ENCODE results near the gene NHLRC4. TPM values are rescaled to one million over a fixed set of nuclear protein-coding genes. Genes with fewer than 3 reads are reported as not detected.

Gene NHLRC4
- total RNA-seq, 1 experiment from 2014 or later = 4.0 TPM

DNA sequence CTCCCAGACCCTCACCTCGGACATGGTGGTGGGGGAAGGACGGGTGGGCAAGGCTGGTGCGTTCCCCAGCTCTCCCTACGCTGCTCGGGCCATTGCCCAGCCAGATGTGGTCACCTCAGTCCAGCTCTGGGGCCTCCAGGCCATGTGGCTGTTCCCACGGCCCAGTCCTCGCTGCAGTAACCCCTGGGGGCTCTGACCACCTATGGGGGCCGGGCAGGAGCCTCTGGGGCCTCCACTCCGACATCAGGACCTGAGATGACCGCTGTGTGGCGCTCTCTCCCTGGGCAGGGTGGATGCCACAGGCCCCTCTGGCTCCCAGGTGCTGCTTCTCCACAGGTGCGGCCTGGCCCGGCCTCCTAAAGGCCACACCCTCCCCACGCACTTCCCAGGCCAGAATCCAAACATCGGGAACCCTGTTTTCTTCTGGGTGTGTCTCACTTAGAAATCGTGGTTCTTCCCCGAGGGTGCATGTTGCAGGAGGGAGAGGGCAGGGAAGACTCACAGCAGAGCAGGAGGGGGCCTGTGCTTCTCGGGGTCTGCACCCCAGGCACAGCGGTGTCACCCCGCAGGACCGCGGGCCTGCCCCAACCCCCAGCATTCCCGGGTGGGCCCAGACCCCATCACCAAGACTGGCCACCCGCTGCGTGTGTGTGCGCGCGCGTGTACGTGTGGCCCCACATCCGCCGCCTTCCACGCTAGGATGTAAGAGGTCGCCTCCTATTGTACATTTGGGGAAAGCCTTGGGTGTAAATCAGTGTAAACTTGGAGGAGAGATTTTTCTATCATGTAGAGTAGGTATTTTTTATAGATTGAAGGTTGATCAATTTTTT is 45.2 kb upstream of the NHLRC4 start:
- in situ Hi-C loops (cut with HindIII; ENCODE audit: low pct_unique_long_range_greater_than_20kb, low sequenced_read_pairs) = no loop called here
- intact Hi-C loops (cut with micrococcal nuclease; ENCODE audit: unreplicated experiment) = no loop called here
- ATAC-seq = no peak
- Histone ChIP-seq H3K4me3 (ENCODE audit: low read depth in 2 of 2, low read length in 2 of 2) (no peak overlapping the region), H3K9me3 (ENCODE audit: control insufficient read depth, insufficient read depth, low read depth, low read length) (no peaks in the 10 kb centered on the region), H3K27me3 (ENCODE audit: control insufficient read depth, insufficient read depth, low read length) (no peaks in the 10 kb centered on the region), H3K4me1 (ENCODE audit: control insufficient read depth, insufficient read depth, low read length) (peaks cover 28% of the 10 kb centered on the region), H3K27ac (ENCODE audit: low read length) (no peak overlapping the region), H3K36me3 (ENCODE audit: control insufficient read depth, insufficient read depth, low read length) (no peaks in the 10 kb centered on the region)
- BruUV-seq (replicated peaks) = no TSS peak
- TF ChIP-seq SIN3A (IDR thresholded peaks at IDR 0.05; ENCODE audit: borderline replicate concordance, insufficient read depth, low read depth, low read length) (no peak), POLR2AphosphoS5 (IDR thresholded peaks at IDR 0.05; ENCODE audit: low read depth, low read length) (no peak; the same call in 1 of the 2 replicates), TCF7L2 (IDR thresholded peaks at IDR 0.05; ENCODE audit: low read depth, low read length) (no peak)
- TF ChIP-seq, protein P1, sequence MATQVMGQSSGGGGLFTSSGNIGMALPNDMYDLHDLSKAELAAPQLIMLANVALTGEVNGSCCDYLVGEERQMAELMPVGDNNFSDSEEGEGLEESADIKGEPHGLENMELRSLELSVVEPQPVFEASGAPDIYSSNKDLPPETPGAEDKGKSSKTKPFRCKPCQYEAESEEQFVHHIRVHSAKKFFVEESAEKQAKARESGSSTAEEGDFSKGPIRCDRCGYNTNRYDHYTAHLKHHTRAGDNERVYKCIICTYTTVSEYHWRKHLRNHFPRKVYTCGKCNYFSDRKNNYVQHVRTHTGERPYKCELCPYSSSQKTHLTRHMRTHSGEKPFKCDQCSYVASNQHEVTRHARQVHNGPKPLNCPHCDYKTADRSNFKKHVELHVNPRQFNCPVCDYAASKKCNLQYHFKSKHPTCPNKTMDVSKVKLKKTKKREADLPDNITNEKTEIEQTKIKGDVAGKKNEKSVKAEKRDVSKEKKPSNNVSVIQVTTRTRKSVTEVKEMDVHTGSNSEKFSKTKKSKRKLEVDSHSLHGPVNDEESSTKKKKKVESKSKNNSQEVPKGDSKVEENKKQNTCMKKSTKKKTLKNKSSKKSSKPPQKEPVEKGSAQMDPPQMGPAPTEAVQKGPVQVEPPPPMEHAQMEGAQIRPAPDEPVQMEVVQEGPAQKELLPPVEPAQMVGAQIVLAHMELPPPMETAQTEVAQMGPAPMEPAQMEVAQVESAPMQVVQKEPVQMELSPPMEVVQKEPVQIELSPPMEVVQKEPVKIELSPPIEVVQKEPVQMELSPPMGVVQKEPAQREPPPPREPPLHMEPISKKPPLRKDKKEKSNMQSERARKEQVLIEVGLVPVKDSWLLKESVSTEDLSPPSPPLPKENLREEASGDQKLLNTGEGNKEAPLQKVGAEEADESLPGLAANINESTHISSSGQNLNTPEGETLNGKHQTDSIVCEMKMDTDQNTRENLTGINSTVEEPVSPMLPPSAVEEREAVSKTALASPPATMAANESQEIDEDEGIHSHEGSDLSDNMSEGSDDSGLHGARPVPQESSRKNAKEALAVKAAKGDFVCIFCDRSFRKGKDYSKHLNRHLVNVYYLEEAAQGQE (IDR thresholded peaks at IDR 0.05; ENCODE audit: insufficient read depth in 1 of 2, low read depth in 2 of 2, low read length in 1 of 2) = no peak
- TF ChIP-seq, protein P2, sequence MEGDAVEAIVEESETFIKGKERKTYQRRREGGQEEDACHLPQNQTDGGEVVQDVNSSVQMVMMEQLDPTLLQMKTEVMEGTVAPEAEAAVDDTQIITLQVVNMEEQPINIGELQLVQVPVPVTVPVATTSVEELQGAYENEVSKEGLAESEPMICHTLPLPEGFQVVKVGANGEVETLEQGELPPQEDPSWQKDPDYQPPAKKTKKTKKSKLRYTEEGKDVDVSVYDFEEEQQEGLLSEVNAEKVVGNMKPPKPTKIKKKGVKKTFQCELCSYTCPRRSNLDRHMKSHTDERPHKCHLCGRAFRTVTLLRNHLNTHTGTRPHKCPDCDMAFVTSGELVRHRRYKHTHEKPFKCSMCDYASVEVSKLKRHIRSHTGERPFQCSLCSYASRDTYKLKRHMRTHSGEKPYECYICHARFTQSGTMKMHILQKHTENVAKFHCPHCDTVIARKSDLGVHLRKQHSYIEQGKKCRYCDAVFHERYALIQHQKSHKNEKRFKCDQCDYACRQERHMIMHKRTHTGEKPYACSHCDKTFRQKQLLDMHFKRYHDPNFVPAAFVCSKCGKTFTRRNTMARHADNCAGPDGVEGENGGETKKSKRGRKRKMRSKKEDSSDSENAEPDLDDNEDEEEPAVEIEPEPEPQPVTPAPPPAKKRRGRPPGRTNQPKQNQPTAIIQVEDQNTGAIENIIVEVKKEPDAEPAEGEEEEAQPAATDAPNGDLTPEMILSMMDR (IDR thresholded peaks at IDR 0.05) = no peak; the same call in 1 of the 2 replicates
- no peak for DNase-seq (ENCODE audit: low read depth, low spot score)
- ChIA-PET POLR2A (no interaction called here), CTCF (no interaction called here)

DNA sequence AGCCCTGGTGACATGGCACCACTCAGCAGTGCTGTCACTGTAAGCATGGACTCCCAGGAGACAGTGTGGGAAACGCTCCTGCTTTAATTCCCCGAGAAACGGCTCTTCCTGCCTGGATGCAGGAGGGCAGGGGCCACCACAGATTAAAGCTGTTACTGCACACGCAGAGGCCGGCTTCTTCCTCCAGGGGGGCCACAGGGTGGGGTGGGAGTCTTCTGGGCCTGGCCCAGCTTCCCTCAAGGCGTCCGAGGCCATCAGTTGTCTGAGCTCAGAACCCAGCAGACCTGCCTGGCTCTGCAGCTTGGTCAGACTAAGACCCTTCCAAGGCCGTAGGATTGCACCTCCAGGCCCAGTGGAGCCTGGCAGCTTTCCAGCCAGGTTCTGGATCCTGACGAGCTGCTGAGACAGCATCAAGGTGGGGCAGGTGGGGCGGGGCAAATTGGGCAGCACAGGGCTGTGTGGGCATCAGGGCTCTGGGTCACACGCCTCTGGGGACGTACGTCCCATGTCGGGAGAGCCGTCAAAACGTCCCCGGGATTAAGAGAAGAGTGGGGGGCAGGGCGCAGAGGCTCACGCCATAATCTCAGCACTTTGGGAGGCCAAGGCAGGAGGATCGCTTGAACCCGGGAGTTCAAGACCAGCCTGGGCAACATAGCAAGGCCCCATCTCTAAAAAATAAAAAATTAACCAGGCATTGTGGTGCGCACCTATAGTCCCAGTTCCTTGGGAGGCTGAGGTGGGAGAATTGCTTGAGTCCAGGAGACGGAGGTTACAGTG is 44.3 kb upstream of the NHLRC4 start:
- H3K27me3 ChIP-seq (ENCODE audit: control insufficient read depth, insufficient read depth, low read length) = no peaks in the 10 kb centered on the region
- DNase-seq (ENCODE audit: low read depth, low spot score) (no peak), ATAC-seq (no peak)
- TF ChIP-seq TCF7L2 (IDR thresholded peaks at IDR 0.05; ENCODE audit: low read depth, low read length) (no peak), POLR2AphosphoS5 (IDR thresholded peaks at IDR 0.05; ENCODE audit: low read depth, low read length) (0 out of 2 replicates have a peak, but pooled peaks have one; percentile 4), SIN3A (IDR thresholded peaks at IDR 0.05; ENCODE audit: borderline replicate concordance, insufficient read depth, low read depth, low read length) (no peak)
- TF ChIP-seq, protein P1 (IDR thresholded peaks at IDR 0.05; ENCODE audit: insufficient read depth in 1 of 2, low read depth in 2 of 2, low read length in 1 of 2) = no peak
- TF ChIP-seq, protein P2 (IDR thresholded peaks at IDR 0.05) = no peak
- CTCF ChIA-PET = no interaction called here
- H3K4me1 ChIP-seq (ENCODE audit: control insufficient read depth, insufficient read depth, low read length) = peaks cover 30% of the 10 kb centered on the region
- H3K27ac ChIP-seq (ENCODE audit: low read length) = 0 out of 2 replicates have a peak overlapping the region, but pooled peaks have one; percentile 23
- H3K9me3 ChIP-seq (ENCODE audit: control insufficient read depth, insufficient read depth, low read depth, low read length) = no peaks in the 10 kb centered on the region
- POLR2A ChIA-PET = no interaction called here
- in situ Hi-C loops (cut with HindIII; ENCODE audit: low pct_unique_long_range_greater_than_20kb, low sequenced_read_pairs) = no loop called here
- H3K36me3 ChIP-seq (ENCODE audit: control insufficient read depth, insufficient read depth, low read length) = no peaks in the 10 kb centered on the region
- H3K4me3 ChIP-seq (ENCODE audit: low read depth in 2 of 2, low read length in 2 of 2) = no peak overlapping the region
- intact Hi-C loops (cut with micrococcal nuclease; ENCODE audit: unreplicated experiment) = no loop called here
- no TSS peak for BruUV-seq (replicated peaks)
